GM19452 (cell line): ENCODE data around the gene FRMD4A.
"Not testable (repeated sequence)": the region's sequence is repeated elsewhere in the genome, so short reads cannot be mapped to it uniquely, and the experiment has no call there.

Source experiments
- ATAC-seq: cut with Tn5 transposase; IDR thresholded peaks from one replicate; pipeline ENCODE4 v1.9.1; 2021; ENCODE audit not compliant: unreplicated experiment

FRMD4A gene

DNA sequence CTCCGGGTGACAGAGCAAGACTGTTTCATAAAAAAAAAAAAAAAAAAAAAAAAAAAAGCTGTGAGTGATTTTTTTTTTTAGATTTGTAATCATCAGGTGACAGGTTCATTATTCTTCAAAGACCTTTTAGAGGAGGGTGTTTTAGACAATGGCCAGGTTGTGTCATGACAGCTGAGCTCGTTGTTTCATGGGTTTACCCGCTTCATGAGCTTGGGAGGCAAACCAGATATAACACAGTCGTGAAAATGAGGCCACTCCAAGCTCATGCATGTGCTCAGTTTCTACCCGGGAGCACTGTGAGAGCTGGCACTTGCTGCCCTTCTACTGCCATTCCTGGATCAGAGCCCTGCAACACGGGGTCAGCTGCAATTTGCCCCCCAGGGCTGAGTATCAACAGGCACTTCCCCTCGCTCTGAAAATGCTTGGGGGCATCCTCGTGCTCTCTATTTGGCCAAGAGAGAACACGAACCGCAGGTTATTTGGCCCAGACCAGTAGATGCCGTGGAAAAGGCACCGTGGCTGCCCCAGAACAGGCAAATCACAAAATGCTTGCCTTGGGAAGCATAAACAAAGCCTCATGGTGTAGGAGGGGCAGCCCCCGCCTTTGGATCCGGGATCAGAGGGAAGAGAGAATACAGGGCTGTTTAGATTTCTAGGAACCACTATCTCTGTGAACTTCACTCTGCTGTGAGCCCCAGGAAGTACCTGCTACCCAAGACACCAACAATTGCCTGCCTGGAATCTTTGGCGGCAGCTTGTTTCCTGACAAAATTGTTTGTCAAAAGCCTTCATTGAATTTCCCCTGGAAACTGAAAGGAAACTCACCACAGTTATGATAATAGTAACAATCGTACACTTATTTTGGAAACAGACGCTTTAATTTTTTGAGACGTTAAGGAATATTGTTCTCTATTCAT is 371.0 kb downstream of the FRMD4A start:
- no peak for ATAC-seq

DNA sequence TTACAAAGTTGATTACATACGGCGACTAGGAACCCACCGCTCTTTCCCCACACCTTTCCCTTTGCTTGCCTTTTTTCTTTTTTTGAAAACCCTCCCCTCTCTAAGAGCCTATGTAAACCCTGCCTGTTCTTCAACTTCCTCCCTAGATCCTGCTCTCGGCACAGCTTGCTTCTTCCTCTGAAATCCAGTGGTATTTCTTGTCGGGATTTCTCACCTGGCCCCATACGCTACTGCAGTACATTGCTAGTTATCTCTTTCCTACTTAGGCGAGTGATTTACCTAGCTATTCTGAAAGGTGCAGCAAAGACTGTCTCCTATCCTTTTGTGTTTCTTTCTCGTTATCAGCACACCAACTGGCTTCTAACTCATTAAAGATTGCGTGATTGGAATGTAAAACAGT is 372.9 kb downstream of the FRMD4A start:
- ATAC-seq, result no peak

DNA sequence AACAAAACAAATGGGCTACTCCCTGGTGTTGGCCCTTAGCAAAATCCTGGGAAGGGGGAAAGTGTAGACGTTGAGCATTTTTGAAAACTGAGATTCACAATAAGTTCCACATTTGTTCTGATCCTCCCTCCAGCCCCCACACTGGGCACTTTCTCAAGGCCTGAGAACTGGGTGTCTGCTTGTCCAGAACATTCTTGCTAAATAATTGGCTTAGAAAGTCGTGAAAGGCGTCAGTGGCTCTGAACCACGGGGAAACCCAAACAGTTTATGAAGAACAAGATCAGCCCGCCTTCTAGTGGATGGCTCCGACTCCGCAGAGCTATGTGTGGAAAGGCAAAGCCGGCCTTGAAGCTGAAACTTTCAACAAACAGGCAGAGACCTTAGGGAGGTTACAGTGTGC is 373.9 kb downstream of the FRMD4A start:
- no peak for ATAC-seq

GRCh38 chr10:13955409-13956068 is 375.2 kb downstream of the FRMD4A start:
- ATAC-seq, result no peak

- ATAC-seq, result not testable (repeated sequence)
Observed at GRCh38 chr10:13954195-13954594, 376.5 kb downstream of the FRMD4A start.

DNA sequence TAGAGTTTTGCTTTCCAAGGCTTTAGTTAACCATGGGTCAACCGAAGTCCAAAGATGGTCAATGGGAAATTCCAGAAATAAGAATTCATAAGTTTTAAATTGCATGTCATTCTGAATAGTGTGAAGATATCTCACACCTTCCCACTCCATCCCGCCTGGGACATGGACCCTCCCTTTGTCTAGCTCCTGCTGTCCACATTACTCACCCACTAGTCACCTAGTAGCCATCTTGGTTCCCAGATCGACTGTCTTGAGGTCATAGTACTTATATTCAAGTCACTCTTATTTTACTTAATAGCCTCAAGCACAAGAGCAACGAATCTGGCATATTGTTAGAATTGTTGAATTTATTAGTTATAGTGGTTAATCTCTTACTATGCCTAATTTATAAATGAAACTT is 377.4 kb downstream of the FRMD4A start:
- ATAC-seq, result no peak

DNA sequence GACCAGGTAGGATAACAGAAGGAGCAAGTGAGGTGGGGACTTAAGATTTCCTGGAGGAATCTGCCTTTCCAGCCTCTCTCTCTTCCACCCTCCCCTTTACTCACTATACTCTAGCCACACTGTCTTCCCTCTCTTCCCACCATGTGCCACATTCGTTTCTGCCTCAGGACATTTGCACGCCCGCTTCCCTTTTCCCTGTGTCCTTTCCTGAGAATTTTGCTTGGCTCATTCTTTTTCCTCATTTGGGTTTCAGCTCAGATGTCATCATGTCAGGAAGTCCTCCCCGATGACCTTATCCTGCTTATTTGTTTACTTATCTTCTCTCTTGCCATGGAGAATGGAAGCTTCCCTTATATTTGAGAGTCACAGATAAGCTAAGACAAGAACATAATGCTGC is 380.2 kb downstream of the FRMD4A start:
- no peak for ATAC-seq

DNA sequence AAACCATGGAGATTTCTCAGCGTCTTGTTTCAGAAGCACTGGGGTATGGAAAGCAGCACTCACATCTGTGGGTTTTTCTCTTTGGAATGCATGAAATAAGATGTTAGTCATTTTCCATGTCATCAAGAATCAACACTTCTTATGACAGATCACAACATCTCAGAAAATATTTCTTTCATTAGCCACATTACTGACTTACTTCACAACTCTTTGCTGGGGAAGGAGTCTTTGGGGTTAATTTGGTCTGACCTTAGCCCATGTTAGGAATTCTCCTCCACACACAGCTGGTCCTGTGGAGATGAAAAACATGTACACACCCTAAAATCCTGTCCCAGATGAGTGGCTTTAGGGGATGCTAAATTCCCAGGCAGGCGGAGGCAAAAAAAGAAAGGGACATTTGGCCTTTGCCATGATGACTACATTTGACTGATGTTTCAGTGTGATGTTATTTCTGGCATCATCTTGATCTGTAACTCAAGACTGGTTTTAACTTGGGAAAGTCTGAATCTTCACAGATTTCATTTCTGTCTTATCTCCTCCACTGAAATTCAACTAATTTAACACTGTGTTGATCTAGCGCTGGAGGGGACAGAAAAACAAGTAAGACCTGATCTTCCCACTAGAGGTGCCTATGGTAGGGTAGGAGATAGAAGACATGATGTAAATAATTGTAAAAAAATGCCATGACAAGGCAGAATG is 380.7 kb downstream of the FRMD4A start:
- no peak for ATAC-seq

DNA sequence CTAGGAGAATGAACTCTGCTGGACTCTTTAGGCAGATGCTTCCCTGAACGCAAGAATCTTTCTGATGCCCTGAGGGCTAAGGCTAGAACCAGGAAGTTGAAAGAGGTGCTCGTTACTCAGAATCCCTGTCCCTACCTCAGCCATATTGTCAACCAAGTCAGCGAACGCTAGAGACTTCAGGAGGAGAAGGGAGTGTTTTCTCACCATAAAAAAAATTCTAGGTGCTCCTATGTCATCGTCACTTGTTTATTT is 384.6 kb downstream of the FRMD4A start:
- no peak for ATAC-seq

- no peak for ATAC-seq
Observed at GRCh38 chr10:13945390-13946208, 385.1 kb downstream of the FRMD4A start.

DNA sequence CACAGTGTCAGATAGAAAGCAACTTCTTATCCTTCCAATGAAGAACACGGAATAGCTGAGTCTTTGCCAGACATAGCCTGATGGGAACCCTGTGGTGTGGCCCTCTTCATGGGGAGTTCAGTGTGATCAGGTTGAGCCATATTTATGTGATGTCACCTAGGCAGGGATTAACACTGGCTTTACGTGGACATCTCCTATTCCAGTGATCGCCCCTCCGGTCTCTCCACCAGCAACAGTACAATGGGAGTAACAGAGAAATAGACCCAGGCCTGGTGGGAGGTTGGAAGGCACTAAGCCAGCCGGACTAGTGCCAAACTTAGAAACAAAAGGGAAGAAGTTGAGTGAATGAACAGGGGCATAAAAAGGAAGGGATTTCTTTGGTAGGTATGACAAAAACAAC is 385.9 kb downstream of the FRMD4A start:
- no peak for ATAC-seq

GRCh38 chr10:13943735-13944398 is 386.9 kb downstream of the FRMD4A start:
- ATAC-seq, result no peak

DNA sequence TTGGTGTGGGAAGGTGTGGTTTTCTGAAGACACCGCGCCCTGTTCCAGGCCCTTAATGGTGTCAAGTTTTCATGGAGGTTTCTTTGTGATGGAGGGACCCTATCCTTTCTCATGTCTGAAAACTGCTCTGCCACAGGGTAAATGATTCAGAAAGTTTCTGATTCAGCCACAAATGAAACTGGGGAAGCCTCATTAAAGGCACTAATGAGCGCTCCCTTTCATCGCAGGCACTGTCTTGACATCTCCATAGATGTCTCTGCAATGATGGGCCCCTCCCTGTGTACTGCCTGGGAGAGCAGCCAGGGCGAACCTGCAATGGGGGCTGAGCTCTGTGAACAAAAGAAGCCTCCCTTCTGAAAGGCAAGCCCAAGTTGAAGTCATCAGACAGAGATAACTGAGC is 388.7 kb downstream of the FRMD4A start:
- no peak for ATAC-seq

GRCh38 chr10:13939391-13939790 is 391.3 kb downstream of the FRMD4A start:
- ATAC-seq, result no peak

DNA sequence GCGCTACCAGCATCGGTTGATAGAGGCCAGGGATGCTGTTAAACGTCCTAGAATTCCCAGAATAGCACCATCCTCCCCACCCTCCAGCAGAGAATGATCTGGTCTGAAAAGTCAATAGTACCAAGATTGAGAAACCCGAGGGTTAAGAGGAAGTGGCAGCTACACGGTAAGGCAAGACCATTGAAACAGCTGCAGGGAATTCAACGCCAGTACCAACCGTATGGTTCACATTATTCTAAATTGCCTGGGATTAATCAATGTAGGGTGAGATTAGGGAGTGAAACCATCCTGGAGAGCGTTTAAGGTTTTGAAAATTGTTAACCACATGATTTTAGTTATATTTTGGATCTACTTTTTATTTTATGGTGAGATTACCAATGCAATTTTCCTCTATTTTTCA is 391.8 kb downstream of the FRMD4A start:
- ATAC-seq, result no peak

- ATAC-seq, result no peak
Observed at GRCh38 chr10:13936826-13937225, 393.9 kb downstream of the FRMD4A start.

GRCh38 chr10:13930120-13930519 is 400.6 kb downstream of the FRMD4A start:
- no peak for ATAC-seq

GRCh38 chr10:13928451-13928850 is 402.3 kb downstream of the FRMD4A start:
- ATAC-seq, result no peak

- ATAC-seq, result no peak
Observed at GRCh38 chr10:13925971-13926780, 404.5 kb downstream of the FRMD4A start.
